ENCODE data around the gene ARSI.

DNA sequence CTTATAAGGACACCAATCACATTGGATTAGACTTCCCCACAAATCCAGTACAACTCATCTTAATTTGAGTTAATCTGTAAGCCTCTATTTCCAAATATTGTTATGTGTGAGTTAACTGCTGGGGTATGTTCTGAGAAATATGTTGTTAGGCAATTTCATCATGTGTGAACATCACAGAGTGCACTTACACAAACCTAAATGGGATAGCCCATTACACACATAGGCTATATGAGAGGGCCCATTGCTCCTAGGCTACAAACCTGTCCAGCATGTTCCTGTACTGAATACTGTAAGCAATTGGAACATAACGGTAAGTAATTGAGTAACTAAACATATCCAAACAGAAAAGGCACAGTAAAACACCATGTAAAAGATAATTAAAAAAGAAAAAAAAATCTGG lies 19.1 kb upstream of the ARSI start:
- TF ChIP-seq, protein P1, sequence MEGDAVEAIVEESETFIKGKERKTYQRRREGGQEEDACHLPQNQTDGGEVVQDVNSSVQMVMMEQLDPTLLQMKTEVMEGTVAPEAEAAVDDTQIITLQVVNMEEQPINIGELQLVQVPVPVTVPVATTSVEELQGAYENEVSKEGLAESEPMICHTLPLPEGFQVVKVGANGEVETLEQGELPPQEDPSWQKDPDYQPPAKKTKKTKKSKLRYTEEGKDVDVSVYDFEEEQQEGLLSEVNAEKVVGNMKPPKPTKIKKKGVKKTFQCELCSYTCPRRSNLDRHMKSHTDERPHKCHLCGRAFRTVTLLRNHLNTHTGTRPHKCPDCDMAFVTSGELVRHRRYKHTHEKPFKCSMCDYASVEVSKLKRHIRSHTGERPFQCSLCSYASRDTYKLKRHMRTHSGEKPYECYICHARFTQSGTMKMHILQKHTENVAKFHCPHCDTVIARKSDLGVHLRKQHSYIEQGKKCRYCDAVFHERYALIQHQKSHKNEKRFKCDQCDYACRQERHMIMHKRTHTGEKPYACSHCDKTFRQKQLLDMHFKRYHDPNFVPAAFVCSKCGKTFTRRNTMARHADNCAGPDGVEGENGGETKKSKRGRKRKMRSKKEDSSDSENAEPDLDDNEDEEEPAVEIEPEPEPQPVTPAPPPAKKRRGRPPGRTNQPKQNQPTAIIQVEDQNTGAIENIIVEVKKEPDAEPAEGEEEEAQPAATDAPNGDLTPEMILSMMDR (IDR thresholded peaks at IDR 0.05) = no peak
- no peak for TF ChIP-seq TCF7 (CRISPR knock-in tag; IDR thresholded peaks at IDR 0.05; ENCODE audit: low read depth)
- no peak for TF ChIP-seq CREM (CRISPR knock-in tag; IDR thresholded peaks at IDR 0.05)
- TF ChIP-seq GABPB1 (CRISPR knock-in tag; IDR thresholded peaks at IDR 0.05) = no peak
- TF ChIP-seq, protein P2, sequence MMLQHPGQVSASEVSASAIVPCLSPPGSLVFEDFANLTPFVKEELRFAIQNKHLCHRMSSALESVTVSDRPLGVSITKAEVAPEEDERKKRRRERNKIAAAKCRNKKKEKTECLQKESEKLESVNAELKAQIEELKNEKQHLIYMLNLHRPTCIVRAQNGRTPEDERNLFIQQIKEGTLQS (CRISPR knock-in tag; conservative IDR thresholded peaks at IDR 0.05) = no peak
- TF ChIP-seq, protein P3, sequence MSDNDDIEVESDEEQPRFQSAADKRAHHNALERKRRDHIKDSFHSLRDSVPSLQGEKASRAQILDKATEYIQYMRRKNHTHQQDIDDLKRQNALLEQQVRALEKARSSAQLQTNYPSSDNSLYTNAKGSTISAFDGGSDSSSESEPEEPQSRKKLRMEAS (CRISPR knock-in tag; IDR thresholded peaks at IDR 0.05) = no peak
- TF ChIP-seq, protein P4, sequence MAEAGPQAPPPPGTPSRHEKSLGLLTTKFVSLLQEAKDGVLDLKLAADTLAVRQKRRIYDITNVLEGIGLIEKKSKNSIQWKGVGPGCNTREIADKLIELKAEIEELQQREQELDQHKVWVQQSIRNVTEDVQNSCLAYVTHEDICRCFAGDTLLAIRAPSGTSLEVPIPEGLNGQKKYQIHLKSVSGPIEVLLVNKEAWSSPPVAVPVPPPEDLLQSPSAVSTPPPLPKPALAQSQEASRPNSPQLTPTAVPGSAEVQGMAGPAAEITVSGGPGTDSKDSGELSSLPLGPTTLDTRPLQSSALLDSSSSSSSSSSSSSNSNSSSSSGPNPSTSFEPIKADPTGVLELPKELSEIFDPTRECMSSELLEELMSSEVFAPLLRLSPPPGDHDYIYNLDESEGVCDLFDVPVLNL (CRISPR knock-in tag; IDR thresholded peaks at IDR 0.05; ENCODE audit: borderline replicate concordance, low read depth) = no peak
- TF ChIP-seq SMAD3 (CRISPR knock-in tag; IDR thresholded peaks at IDR 0.05; ENCODE audit: borderline replicate concordance) = no peak
- TF ChIP-seq JUN (CRISPR knock-in tag; IDR thresholded peaks at IDR 0.05) = no peak
- no peak for TF ChIP-seq NFYB (CRISPR knock-in tag; conservative IDR thresholded peaks at IDR 0.05; ENCODE audit: low read depth)
- TF ChIP-seq, protein P5, sequence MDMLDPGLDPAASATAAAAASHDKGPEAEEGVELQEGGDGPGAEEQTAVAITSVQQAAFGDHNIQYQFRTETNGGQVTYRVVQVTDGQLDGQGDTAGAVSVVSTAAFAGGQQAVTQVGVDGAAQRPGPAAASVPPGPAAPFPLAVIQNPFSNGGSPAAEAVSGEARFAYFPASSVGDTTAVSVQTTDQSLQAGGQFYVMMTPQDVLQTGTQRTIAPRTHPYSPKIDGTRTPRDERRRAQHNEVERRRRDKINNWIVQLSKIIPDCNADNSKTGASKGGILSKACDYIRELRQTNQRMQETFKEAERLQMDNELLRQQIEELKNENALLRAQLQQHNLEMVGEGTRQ (CRISPR knock-in tag; IDR thresholded peaks at IDR 0.05) = no peak
